Measurements from ENCODE around the gene MBD3. TPM values are rescaled to one million over a fixed set of nuclear protein-coding genes. Genes with fewer than 3 reads are reported as not detected.
A peak's percentile ranks its signal among the peaks of the same experiment; 100 is the strongest.
"Not testable (repeated sequence)": the region's sequence is repeated elsewhere in the genome, so short reads cannot be mapped to it uniquely, and the experiment has no call there.

MBD3 gene
- total RNA-seq: 10 to 100 TPM; 53.8 to 75.9 (median 64.5) TPM

GRCh38 chr19:1592755-1593500, at the start of gene MBD3:
TSS of gene MBD3 (minus strand) at chr19:1592865. CDS start at chr19:1592631, 234 bp downstream.
- intact Hi-C loops (cut with DNase I; ENCODE audit: low total_unique reads): no loop called here
- no peaks in the 10 kb centered on the region for H3K27me3 ChIP-seq
- H3K36me3 ChIP-seq: no peaks in the 10 kb centered on the region
- H3K4me1 ChIP-seq: no peaks in the 10 kb centered on the region
- peak; percentile 88 to 89 for DNase-seq
- TF ChIP-seq, protein P1, sequence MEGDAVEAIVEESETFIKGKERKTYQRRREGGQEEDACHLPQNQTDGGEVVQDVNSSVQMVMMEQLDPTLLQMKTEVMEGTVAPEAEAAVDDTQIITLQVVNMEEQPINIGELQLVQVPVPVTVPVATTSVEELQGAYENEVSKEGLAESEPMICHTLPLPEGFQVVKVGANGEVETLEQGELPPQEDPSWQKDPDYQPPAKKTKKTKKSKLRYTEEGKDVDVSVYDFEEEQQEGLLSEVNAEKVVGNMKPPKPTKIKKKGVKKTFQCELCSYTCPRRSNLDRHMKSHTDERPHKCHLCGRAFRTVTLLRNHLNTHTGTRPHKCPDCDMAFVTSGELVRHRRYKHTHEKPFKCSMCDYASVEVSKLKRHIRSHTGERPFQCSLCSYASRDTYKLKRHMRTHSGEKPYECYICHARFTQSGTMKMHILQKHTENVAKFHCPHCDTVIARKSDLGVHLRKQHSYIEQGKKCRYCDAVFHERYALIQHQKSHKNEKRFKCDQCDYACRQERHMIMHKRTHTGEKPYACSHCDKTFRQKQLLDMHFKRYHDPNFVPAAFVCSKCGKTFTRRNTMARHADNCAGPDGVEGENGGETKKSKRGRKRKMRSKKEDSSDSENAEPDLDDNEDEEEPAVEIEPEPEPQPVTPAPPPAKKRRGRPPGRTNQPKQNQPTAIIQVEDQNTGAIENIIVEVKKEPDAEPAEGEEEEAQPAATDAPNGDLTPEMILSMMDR (IDR thresholded peaks at IDR 0.05): peak in 2 of 4 experiments; percentile 28 to 42
- TF ChIP-seq POLR2A (IDR thresholded peaks at IDR 0.05): peak; percentile 48 to 69
- no peaks in the 10 kb centered on the region for H3K9me3 ChIP-seq
- H3K27ac ChIP-seq: peak within 1 kb of the TSS; percentile 99 to 100
- H3K4me3 ChIP-seq: peak within 1 kb of the TSS; percentile 66 to 97

DNA sequence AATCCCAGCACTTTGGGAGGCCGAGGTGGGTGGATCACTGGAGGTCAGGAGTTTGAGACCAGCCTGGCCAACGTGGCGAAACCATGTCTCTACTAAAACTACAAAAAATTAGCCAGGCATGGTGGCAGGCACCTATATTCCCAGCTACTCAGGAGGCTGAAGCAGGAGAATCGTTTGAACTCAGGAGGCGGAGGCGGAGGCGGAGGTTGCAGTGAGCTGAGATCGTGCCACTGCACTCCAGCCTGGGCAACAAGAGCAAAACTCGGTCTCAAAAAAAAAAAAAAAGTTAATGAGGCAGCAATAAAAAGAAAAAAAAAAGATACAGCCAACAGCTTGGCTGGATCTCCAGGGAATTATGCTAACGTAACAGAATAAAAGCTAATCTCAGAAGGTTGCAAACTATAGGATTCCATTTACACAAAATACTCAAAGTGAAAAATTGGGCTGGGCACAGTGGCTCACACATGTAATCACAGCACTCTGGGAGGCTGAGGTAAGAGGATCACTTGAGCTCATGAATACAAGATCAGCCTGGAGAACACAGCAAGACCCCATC, 48.3 kb upstream of the MBD3 start:
- not testable (repeated sequence) for H3K4me3 ChIP-seq

DNA sequence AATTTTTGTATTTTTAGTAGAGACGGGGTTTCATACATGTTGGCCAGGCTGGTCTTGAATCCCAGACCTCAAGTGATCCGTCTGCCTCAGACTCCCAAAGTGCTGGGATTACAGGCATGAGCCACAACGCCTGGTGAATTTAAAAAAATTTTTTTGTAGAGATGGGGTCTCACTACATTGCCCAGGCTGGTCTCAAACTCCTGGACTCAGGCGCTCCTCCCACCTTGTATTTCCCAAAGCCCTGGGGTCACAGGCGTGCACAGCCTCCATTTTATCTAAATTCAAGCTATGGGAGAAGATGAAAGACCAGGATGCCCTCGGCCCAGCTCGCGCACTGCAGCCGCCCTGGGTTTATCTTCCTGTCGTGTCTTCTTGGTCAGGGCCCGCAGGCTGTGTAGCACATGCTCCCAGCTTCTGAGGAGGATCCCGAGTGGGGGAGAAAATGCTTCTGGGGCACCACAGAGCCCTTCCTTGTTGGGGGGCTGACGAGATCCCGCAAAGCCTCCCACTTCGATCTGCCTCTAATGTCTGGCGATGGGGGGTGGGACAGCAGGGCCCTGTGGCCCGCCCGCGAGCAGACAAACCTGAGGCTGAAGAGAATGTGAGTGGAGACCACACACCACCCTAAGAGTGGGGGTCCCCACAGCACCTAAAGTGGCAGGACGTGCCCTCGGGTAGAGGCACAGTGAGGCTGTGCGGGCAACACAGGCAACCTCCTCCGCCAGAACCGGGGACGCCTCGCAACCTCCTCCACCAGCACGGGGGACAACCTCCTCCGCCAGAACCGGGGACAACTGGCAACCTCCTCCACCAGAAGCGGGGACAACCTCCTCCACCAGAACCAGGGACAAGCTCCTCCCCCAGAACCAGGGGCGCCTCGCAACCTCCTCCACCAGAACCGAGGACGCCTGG, 43.9 kb upstream of the MBD3 start:
- H3K4me3 ChIP-seq: no peak overlapping the region
- H3K36me3 ChIP-seq: no peaks in the 10 kb centered on the region
- no peak overlapping the region for H3K27ac ChIP-seq
- H3K4me1 ChIP-seq: no peaks in the 10 kb centered on the region
- H3K9me3 ChIP-seq: no peaks in the 10 kb centered on the region
- intact Hi-C loops (cut with DNase I; ENCODE audit: low total_unique reads): no loop called here
- no peak for DNase-seq
- TF ChIP-seq POLR2A (IDR thresholded peaks at IDR 0.05): no peak
- TF ChIP-seq, protein P1 (IDR thresholded peaks at IDR 0.05): no peak
- no peaks in the 10 kb centered on the region for H3K27me3 ChIP-seq

More for the DNA sequence above, 48.3 kb upstream of the MBD3 start:
- H3K9me3 ChIP-seq; H3K36me3 ChIP-seq; H3K27me3 ChIP-seq; DNase-seq; intact Hi-C loops (cut with DNase I; ENCODE audit: low total_unique reads); H3K27ac ChIP-seq; H3K4me1 ChIP-seq: not testable (repeated sequence)

GRCh38 chr19:1634938-1635243, 42.2 kb upstream of the MBD3 start:
- no peak for DNase-seq
- Histone ChIP-seq H3K27me3 (no peaks in the 10 kb centered on the region), H3K4me3 (no peak overlapping the region), H3K36me3 (no peaks in the 10 kb centered on the region), H3K9me3 (no peaks in the 10 kb centered on the region), H3K27ac (no peak overlapping the region), H3K4me1 (no peaks in the 10 kb centered on the region)
- intact Hi-C loops (cut with DNase I; ENCODE audit: low total_unique reads): no loop called here
- TF ChIP-seq POLR2A (IDR thresholded peaks at IDR 0.05): no peak
- TF ChIP-seq, protein P1 (IDR thresholded peaks at IDR 0.05): no peak

GRCh38 chr19:1634242-1634937, 41.7 kb upstream of the MBD3 start:
- no peaks in the 10 kb centered on the region for H3K4me1 ChIP-seq
- no peak overlapping the region for H3K27ac ChIP-seq
- no peak for DNase-seq
- no peak for TF ChIP-seq POLR2A (IDR thresholded peaks at IDR 0.05)
- TF ChIP-seq, protein P1 (IDR thresholded peaks at IDR 0.05): no peak
- no peaks in the 10 kb centered on the region for H3K27me3 ChIP-seq
- intact Hi-C loops (cut with DNase I; ENCODE audit: low total_unique reads): no loop called here
- H3K36me3 ChIP-seq: no peaks in the 10 kb centered on the region
- no peak overlapping the region for H3K4me3 ChIP-seq
- H3K9me3 ChIP-seq: no peaks in the 10 kb centered on the region

Measured in uterus (tissue), 4 donors.